NK-92 (cell line): ENCODE measurements around the gene DESI2.
"Not testable (repeated sequence)": the region's sequence is repeated elsewhere in the genome, so short reads cannot be mapped to it uniquely, and the experiment has no call there.

Source experiments
- DNase-seq: peaks from one replicate; lab custom pipeline; 2025; ENCODE audit not compliant: unreplicated experiment; lab: John Stamatoyannopoulos, UW

The DESI2 gene

DNA sequence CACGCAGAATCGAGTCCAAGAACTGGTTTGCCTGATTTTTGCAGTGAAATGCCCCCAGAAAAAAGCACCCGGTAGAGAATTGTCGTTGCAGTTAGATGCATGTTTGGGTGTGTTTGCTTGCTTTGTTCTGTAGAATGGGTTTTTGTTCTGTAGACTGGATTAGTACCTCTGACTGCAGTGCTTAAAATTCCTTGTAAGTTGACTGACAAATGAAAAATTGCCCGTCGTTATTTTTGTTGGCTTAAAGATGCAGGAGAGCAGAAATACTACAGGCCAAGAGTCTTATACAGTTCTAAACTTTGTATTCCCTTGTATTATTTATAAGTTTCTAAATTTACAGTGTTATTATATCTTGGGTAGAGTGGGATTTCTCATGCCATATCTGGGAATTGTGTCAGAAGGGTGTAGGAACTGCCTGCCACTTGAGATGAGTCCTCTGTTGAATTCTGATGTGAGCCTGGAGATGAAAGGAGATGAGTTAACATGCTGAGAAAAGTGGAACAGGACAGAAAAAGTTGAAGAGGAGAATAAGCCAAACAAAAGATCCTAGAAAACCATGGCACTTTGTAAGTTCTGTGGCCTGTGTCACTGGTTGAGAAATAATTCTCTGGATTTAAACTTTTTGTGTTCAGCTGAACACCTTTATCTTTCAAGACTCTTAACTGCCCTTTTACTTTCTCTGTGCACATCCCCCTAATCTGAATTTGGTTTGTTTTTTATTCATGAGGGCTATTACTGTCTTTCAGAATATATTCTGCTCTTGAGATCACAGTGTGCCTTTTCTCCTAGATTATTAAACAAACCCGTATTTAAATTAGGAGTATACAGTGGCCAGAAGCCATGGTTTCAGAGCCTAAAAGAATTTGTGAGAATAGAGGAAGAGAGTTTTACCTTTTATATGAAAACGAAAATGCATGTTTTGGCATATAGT is 1.4 kb downstream of the DESI2 start:
- no peak for DNase-seq

DNA sequence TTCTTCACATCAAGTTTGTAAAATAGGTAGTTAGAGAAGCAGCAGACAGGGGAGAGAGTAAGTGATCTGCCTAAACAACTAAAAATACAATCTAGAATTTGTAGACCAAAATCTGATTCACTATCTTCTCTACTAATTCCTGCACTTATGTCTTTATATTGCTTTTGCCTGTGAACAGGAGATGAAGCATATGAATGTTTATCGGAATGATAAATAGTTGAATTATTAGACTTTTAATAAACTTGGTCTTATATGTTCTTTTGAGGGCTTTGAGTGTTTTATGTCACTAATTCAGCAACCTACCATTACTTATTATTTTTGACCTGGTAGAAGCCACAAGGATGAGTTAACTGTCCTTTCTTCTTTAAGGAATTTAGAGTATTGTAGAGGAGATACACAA is 2.3 kb downstream of the DESI2 start:
- DNase-seq: no peak

DNA sequence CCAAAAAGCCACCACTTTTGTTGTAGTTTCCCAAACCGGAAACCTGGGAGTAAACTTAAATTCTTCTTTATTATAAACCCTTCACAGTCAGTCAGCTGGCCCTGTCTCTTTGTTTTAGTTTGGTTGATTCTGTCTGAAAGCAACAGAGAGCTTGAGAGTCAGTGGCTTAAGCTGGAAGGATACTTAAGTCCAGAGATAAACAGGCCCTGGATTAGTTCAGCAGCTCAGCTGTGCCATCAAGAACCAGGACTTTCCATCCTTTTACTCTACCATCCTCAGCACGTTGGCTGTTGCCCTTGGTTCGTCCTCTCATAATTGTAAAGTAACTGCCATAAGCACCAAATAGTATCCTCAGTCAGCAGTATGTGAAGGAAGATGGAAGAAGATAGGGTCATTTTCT is 4.5 kb downstream of the DESI2 start:
- DNase-seq: no peak

DNA sequence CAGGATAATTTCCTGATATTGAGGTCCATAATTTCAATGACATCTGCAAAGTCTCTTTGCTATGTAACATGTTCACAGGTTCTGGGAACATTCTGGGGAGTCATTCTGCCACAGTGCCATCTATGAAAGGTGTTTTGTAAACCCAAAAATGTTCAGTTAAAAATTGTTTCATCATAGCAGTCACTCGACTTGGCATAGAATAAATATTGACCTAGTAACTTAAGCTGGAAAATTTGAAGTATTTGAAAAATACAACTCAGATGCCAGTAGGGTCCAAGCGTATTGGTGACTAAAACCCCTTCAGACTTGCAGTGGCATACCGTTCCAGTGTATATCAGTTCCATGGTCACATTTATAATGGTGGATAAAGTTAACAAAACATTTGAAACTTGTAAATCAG is 6.8 kb downstream of the DESI2 start:
- no peak for DNase-seq

DNA sequence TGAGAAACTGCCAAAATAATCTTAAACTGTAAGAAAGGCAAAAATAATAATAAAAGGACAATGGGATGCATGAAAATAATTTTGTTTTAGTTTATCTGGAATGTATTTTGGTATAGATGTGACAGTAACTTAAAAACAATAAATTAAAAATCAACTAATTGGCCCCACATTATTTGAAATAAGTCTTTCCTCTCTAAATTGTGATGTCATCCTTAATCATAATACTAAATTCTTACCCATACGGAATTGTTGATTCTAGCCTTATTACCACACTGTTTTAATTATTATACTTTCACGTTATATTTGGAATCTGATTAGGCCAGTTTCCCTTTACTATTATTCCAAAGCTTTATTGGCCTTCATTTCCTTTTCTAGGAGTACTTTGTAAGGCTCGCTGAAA is 7.7 kb downstream of the DESI2 start:
- DNase-seq: no peak

DNA sequence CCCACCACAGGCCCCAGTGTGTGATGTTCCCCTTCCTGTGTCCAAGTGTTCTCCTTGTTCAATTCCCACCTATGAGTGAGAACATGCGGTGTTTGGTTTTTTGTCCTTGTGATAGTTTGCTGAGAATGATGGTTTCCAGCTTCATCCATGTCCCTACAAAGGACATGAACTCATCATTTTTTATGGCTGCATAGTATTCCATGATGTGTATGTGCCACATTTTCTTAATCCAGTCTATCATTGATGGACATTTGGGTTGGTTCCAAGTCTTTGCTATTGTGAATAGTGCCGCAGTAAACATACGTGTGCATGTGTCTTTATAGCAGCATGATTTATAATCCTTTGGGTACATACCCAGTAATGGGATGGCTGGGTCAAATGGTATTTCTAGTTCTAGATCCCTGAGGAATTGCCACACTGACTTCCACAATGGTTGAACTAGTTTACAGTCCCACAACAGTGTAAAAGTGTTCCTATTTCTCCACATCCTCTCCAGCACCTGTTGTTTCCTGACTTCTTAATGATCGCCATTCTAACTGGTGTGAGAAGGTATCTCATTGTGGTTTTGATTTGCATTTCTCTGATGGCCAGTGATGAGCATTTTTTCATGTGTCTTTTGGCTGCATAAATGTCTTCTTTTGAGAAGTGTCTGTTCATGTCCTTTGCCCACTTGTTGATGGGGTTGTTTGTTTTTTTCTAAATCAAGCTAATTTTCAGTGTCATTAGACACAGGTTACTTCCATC is 8.8 kb downstream of the DESI2 start:
- DNase-seq: not testable (repeated sequence)

DNA sequence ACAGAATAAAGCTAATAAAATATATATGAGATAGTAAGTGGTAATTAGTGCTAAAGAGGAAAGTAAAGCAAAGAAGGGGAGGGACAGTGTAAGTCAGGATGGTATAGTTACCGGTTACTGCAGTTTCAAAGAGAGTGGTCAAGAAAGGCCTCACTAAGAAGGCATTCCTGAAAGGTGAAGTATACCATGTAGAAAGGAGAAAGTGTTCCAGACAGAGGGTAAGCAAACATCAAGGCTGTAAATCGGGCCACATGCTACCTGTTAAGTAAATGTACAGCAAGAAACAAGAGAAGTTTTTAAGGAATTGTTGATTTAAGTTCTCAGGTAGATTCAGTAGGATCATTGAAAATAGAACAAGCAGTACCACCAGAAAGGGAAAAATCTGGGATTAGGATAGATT is 9.7 kb downstream of the DESI2 start:
- no peak for DNase-seq

DNA sequence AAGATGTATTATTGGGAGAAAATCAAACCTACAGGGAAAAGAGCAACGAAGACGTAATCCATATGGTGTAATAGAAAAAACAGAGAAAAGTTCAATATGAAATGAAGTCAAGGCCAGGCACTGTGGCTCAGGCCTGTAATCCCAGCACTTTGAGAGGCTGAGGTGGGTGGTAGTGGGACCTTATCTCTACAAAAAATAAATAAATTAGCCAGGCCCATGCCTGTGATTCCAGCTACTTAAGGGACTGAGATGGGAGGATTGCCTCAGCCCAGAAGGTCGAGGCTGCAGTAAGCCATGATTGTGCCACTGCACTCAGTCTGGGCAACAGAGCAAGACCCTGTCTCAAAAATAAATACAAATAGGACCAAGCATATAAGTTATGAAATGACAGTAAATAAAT is 11.4 kb downstream of the DESI2 start:
- no peak for DNase-seq

DNA sequence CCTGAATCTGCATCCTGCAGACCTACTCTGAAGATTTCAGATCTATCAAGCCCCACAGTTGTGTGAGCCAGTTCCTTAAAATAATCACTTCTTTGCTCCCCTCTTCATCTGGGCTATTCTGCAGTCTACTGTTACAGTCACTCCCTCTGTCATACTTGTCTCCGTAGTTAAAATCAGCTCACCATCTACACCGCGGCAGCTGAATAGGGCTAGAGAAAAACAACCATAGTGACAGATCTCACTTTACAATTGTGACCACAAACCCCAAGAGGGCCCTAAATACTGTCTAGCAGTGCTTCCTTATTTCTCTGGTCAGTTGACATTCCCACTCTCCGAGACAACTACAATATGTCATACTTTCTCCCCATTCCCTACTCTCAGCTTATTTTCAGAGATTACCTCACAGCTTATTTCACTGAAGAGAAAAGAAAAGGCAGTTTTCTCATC is 12.9 kb downstream of the DESI2 start:
- DNase-seq: no peak

DNA sequence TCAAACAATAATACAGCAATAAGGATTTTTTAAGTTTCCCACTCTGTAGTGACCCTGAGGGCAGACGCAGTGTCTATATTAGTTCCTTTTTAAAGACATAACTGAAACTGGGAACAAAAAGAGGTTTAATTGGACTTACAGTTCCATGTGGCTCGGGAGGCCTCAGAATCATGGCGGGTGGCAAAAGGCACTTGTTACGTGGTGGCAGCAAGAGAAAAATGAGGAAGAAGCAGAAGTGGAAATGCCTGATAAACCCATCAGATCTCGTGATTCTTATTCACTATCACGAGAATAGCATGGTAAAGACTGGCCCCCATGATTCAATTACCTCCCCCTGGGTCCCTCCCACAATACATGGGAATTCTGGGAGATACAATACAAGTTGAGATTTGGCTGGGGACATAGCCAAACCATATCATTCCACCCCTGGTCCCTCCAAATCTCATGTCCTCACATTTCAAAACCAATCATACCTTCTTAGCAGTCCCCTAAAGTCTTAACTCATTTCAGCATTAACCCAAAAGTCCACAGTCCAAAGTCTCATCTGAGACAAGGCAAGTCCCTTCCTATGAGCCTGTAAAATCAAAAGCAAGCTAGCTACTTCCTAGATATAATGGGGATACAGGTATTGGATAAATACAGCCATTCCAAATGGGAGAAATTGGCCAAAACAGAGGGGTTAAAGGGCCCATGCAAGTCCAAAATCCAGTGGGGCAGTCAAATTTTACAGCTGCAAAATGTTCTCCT is 13.9 kb downstream of the DESI2 start:
- DNase-seq: not testable (repeated sequence)

DNA sequence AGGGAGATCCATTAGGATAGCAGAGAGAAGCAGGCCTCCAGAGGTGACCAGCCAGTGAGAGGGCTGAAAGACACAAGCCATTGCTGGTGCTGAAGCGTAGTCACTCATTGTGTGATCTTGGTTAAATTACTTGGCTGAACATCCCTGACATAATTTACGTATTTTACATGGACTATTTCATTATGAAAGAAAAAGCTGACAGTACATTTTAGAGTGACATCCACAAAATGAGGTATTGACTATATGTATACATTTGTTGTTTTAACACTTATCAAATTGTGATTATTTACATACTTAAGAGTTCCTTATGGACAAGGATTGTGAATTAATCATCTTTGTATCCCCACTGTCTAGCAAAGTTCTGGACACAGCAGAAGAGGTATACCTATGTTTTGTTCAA is 14.9 kb downstream of the DESI2 start:
- DNase-seq: no peak

DNA sequence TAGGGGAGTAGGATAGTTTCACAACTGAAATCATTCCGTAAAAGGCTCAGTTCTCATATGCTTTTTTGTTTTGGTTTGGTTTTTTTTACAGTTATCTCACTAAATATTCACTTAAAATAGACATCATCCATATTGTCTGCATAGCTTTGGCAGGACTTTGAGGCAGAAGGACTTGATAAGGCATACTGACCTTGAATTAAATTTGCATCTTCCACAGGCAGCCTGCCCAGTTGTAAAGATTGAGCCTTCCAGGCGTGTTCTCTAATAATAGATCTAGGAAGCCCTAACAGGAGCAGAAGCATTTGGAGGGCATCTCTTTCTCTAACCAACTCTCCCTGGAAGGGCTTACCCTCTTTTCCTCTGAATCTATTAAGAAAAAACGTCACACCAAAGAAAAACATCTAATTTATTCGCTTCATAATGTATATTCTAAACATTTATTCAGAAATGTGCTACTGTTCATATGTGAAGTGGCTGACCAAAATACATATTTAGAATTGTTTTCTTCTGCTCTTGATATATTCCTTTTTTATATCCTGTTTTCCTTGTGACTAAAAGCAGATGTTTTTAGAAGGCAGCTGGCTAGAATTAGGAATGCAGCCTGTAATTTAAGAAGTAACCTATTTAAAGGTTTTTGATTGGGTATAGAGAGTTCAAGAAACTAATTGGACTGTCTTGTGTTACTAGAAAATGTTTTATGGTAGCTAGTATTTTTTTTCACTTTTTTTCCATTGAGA is 20.2 kb downstream of the DESI2 start:
- DNase-seq: no peak

DNA sequence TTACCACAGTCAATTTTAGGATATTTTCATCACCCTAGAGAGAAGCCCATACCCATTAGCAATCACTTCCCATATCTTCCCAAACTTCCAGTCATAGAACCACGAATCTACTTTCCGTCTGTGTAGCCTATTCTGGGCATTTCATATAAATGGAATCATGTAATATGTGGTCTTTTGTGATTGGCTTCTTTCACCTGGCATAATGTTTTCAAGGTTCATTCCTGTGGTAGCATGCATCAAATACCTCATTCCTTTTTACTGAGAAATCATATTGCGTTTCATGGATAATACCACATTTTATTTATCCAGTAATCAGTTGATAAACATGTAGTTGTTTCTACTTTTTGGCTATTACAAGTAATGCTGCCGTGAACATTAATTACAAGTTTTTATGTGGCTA is 21.5 kb downstream of the DESI2 start:
- DNase-seq: no peak

DNA sequence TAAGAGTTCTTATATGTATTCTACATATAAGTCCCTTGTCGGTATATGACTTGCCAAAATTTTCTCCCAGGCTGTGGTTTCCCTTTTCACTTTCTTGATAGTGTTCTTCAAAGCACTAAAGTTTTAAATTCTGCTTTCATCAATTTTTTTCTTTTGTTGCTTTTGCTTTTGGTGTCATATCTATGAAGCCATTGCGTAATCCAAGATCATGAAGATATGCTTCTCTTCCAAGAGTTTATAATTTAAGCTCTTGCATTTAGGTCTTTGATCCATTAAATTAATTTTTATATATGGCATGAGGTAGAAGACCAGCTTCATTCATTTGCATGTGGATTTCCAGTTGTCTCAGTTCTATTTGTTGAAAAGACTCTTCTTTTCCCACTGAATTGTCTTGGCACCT is 22.2 kb downstream of the DESI2 start:
- no peak for DNase-seq

DNA sequence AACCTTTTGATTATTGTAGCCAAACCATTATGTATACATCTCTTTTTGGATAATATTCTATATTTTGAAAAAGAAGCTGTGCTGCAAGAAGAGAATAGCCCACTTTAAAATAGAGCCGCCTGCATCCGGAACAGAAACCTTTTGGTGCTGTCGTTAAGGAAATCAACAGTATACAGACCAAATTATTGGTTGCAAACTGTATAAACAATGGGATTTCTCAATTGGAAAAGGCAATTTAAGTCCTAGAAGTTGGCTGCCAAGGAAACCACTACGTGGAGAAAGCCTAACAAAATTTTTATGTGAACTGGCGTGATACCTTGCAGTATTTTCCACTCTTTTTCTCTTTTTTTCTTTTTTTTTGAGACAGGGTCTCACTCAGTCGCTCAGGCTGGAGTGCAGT is 25.8 kb downstream of the DESI2 start:
- no peak for DNase-seq

DNA sequence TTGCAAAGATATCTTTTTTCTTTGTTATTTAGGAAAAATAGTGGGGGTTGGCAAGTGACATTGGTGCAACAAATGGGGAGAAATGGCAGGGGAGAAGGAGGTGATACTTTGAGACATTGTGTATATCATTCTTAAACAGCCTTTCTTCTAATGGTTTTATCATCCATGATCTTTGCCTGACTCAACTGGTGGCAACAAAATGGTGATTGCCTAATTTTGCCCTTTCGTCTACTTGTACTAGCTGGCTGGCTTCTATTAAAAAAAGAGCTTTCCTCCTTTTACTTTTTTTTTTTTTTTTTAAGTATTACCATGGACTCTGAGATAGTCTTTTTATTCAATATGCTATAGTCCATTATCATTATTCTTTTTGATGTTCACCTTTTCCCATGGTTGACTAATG is 27.7 kb downstream of the DESI2 start:
- no peak for DNase-seq

DNA sequence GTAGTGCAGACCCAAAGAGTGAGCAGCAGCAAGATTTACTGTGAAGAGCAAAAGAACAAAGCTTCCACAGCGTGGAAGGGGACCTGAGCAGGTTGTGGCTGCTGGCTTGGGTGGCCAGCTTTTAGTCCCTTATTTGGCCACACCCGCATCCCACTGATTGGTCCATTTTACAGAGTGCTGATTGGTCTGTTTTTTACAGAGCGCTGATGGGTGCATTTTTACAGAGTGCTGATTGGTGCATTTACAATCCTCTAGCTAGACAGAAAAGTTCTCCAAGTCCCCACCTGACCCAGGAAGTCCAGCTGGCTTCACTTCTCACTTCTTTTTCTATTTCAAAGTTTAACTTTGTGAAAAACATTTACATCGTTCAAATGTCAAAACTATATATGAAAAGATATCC is 29.2 kb downstream of the DESI2 start:
- not testable (repeated sequence) for DNase-seq

DNA sequence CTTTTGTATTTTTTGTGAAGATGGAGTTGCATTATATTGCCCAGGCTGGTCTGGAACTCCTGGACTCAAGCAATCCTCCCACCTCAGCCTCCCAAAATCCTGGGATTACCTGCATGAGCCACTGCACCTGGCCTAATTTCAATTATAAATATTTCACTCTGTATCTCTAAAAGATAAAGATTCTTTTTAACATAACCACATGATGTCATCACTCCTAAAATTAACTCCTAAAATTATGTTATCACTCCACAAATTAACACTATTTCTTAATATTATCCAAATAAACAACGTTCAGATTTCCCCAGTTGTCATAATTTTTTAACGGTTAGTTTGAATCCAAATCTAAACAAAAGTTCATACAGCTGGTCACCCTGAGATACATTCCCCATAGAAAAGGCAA is 43.0 kb downstream of the DESI2 start:
- DNase-seq: no peak

DNA sequence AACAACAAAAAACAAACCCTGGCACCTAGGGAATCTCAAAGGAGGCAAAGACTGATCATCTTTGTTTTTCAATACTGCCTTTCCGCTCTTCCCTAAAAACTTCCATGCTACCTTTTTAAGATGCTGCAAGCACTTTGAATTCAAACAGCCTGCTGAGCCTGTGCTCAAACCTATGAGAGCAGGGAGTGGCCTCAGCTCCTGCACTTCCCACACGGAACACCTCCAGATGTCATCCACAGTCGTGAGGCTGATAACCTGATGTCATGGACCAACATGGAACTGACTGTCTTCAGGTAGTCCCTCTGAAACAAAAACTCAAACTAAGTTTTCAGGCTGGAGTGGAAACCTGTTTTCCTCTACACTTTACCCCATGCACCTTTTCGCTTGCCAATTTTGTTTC is 46.8 kb downstream of the DESI2 start:
- DNase-seq: no peak

DNA sequence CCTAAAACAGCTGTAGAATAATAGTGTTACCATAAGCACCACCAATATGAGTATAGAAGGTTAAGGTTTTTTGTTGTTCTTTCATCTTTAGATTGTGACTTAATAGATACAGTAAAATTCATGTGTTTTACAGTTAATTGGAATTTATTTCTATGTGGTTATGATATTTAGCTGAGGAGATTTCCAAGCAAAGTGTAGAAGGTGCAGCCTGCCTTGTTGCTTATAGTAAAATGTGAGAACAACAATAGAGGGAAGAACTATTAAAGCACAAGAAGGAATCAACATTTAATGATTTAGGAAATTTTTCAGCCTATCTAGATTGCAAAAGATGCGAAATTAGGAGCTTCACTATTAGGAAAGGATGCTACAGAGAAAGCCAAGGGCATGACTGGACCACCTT is 47.9 kb downstream of the DESI2 start:
- DNase-seq: no peak

DNA sequence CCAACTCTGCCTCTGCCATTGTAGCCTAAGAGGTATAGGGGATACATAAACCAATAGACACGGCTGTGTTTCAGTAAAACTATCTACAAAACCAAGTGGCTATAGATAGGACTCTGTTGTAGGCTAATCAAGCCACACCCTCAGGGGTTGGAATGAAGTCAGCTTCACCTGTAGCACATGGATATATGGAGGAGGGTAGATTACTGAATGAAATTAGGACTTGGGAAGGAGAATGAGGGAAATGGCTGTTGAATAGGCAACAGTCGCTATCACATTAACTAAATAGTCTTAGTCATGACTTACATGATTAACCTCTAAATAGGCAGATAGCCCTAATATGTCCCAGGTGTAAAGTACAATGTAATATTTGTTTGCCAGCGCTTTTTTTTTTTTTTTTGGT is 49.7 kb downstream of the DESI2 start:
- DNase-seq: no peak
